Fibroblast of lung (primary cell): ENCODE data around the gene S1PR5. TPM values are rescaled to one million over a fixed set of nuclear protein-coding genes. Genes with fewer than 3 reads are reported as not detected.

ENCODE experiments used
- DNase-seq, 2 donors: peaks; one replicate each; pipeline versions ENCODE4 v3.0.0 to v3.0.0-alpha.2; 2010; ENCODE audit warnings: low read depth in 2 of 2
- H2AFZ ChIP-seq: 2 replicates; pipeline ENCODE4 v1.5.1; 2012; ENCODE audit warnings: low read length, control low read depth, inconsistent platforms
- H3K27ac ChIP-seq: 2 replicates; pipeline ENCODE4 v1.5.1; 2011; ENCODE audit warnings: low read length, control low read depth; ENCODE audit not compliant: insufficient read depth
- H3K27me3 ChIP-seq: 2 replicates; pipeline ENCODE4 v1.5.1; 2011; ENCODE audit warnings: mild to moderate bottlenecking, low read length; ENCODE audit not compliant: control insufficient read depth, insufficient read depth
- H3K36me3 ChIP-seq: 2 replicates; pipeline ENCODE4 v1.5.1; 2011; ENCODE audit warnings: low read length; ENCODE audit not compliant: control insufficient read depth, insufficient read depth
- H3K4me1 ChIP-seq: 2 replicates; pipeline ENCODE4 v1.5.1; 2011; ENCODE audit warnings: low read length; ENCODE audit not compliant: control insufficient read depth, insufficient read depth; ENCODE audit errors: extremely low read depth
- H3K4me2 ChIP-seq: 2 replicates; pipeline ENCODE4 v1.5.1; 2011; ENCODE audit warnings: low read length, control low read depth; ENCODE audit not compliant: insufficient read depth; ENCODE audit errors: extremely low read depth
- H3K4me3 ChIP-seq, 4 experiments: fragments of 200-600 bp in 1 of 4; sonication (generic) in 1 of 4; replicated peaks in 1 of 4; 2 replicates each; pipeline ENCODE4 v1.5.1; 2011 to 2016; ENCODE audit warnings: low read length in 4 of 4, low read depth in 3 of 4, mild to moderate bottlenecking in 3 of 4, control low read depth in 2 of 4, inconsistent platforms in 1 of 4, mixed read lengths in 1 of 4; ENCODE audit not compliant: insufficient read depth in 1 of 4; ENCODE audit errors: control extremely low read depth in 1 of 4
- H3K79me2 ChIP-seq: 2 replicates; pipeline ENCODE4 v1.5.1; 2012; ENCODE audit warnings: mild to moderate bottlenecking, low read length, inconsistent platforms; ENCODE audit not compliant: control insufficient read depth, insufficient read depth
- H3K9ac ChIP-seq: 2 replicates; pipeline ENCODE4 v1.5.1; 2011; ENCODE audit warnings: mild to moderate bottlenecking, low read length, control low read depth; ENCODE audit not compliant: insufficient read depth
- H3K9me3 ChIP-seq: 2 replicates; pipeline ENCODE4 v1.5.1; 2012; ENCODE audit warnings: low read depth, low read length; ENCODE audit not compliant: control insufficient read depth, insufficient read depth
- H4K20me1 ChIP-seq: 2 replicates; pipeline ENCODE4 v1.5.1; 2011; ENCODE audit warnings: low read length; ENCODE audit not compliant: control insufficient read depth, insufficient read depth; ENCODE audit errors: extremely low read depth
- EZH2 ChIP-seq: IDR thresholded peaks from 2 replicates; pipeline ENCODE4 v1.5.1; 2012; ENCODE audit warnings: low read length, control low read depth, mild to moderate bottlenecking; ENCODE audit errors: missing control alignments
- polyA plus RNA-seq, 2 donors: library from polyadenylated mRNA; depleted of rRNA in 1 of 2; stranded (reverse) in 1 of 2; unstranded in 1 of 2; fragments of >200 nt; gene quantifications; 2 replicates each; pipeline ENCODE4 v1.2.1, GENCODE V29; 2011 to 2012; ENCODE audit warnings: missing spikeins in 1 of 2
- total RNA-seq: library from RNA; depleted of rRNA; stranded (reverse); fragments of >200 nt; gene quantifications from 2 replicates; pipeline ENCODE4 v1.2.1, GENCODE V29; 2014
- TF ChIP-seq, protein P1 (sequence below), 2 donors: IDR thresholded peaks in 1 of 2; conservative IDR thresholded peaks in 1 of 2; 1 replicate in 1 of 2; 2 replicates in 1 of 2; pipeline ENCODE4 v1.5.1; 2011 to 2012; ENCODE audit warnings: low read length in 2 of 2, control low read depth in 1 of 2, inconsistent platforms in 1 of 2, low read depth in 1 of 2, mild to moderate bottlenecking in 1 of 2

S1PR5 gene
- total and polyA plus RNA-seq, 2 donors (not counting 1 experiment from before 2014, with no cell fraction given) = 0.19 TPM; not detected in 1

DNA sequence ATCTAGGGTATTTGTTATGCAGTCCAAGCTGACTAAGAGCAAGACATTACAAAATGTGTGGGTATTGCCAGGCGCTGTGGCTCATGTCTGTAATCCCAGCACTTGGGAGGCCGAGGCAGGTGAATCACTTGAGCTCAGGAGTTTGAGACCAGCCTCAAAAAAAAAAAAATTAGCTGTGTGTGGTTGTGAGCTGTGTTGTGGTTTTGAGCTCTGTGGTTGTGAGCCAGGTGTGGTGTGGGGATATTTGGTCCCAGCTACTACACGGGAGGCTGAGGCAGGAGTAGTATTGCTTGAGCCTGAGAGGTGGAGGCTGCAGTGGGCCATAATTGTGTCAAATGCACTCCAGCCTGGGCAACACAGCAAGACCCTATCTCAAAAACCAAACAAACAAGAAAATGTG is 8.5 kb downstream of the S1PR5 start:
- DNase-seq = no peak
- no peak overlapping the region for H3K9ac ChIP-seq
- TF ChIP-seq EZH2 = no peak
- TF ChIP-seq, protein P1, sequence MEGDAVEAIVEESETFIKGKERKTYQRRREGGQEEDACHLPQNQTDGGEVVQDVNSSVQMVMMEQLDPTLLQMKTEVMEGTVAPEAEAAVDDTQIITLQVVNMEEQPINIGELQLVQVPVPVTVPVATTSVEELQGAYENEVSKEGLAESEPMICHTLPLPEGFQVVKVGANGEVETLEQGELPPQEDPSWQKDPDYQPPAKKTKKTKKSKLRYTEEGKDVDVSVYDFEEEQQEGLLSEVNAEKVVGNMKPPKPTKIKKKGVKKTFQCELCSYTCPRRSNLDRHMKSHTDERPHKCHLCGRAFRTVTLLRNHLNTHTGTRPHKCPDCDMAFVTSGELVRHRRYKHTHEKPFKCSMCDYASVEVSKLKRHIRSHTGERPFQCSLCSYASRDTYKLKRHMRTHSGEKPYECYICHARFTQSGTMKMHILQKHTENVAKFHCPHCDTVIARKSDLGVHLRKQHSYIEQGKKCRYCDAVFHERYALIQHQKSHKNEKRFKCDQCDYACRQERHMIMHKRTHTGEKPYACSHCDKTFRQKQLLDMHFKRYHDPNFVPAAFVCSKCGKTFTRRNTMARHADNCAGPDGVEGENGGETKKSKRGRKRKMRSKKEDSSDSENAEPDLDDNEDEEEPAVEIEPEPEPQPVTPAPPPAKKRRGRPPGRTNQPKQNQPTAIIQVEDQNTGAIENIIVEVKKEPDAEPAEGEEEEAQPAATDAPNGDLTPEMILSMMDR (conservative IDR thresholded peaks at IDR 0.05 in 1 of 2, IDR thresholded peaks at IDR 0.05 in 1 of 2; ENCODE audit: low read depth in 1 of 2, low read length in 2 of 2) = no peak

GRCh38 chr19:10508036-10508435 is 9.2 kb downstream of the S1PR5 start:
- H3K4me2 ChIP-seq = no peak overlapping the region
- H2AFZ ChIP-seq = no peak overlapping the region
- no peak for TF ChIP-seq EZH2
- TF ChIP-seq, protein P1 (conservative IDR thresholded peaks at IDR 0.05 in 1 of 2, IDR thresholded peaks at IDR 0.05 in 1 of 2; ENCODE audit: low read depth in 1 of 2, low read length in 2 of 2) = no peak
- no peak overlapping the region for H3K27ac ChIP-seq
- H4K20me1 ChIP-seq = no peaks in the 10 kb centered on the region
- H3K4me1 ChIP-seq = no peaks in the 10 kb centered on the region
- no peak for DNase-seq
- peaks cover 3% of the 10 kb centered on the region for H3K27me3 ChIP-seq
- no peaks in the 10 kb centered on the region for H3K9me3 ChIP-seq
- H3K9ac ChIP-seq = no peak overlapping the region
- no peak overlapping the region for H3K4me3 ChIP-seq
- no peaks in the 10 kb centered on the region for H3K79me2 ChIP-seq
- H3K36me3 ChIP-seq = no peaks in the 10 kb centered on the region

More for the DNA sequence above, 8.5 kb downstream of the S1PR5 start:
- Histone ChIP-seq H3K27ac (no peak overlapping the region), H3K9me3 (no peaks in the 10 kb centered on the region), H3K4me3 (no peak overlapping the region), H3K27me3 (peaks cover 8% of the 10 kb centered on the region), H3K4me2 (no peak overlapping the region), H3K36me3 (no peaks in the 10 kb centered on the region), H4K20me1 (no peaks in the 10 kb centered on the region), H2AFZ (no peak overlapping the region), H3K4me1 (no peaks in the 10 kb centered on the region), H3K79me2 (no peaks in the 10 kb centered on the region)

DNA sequence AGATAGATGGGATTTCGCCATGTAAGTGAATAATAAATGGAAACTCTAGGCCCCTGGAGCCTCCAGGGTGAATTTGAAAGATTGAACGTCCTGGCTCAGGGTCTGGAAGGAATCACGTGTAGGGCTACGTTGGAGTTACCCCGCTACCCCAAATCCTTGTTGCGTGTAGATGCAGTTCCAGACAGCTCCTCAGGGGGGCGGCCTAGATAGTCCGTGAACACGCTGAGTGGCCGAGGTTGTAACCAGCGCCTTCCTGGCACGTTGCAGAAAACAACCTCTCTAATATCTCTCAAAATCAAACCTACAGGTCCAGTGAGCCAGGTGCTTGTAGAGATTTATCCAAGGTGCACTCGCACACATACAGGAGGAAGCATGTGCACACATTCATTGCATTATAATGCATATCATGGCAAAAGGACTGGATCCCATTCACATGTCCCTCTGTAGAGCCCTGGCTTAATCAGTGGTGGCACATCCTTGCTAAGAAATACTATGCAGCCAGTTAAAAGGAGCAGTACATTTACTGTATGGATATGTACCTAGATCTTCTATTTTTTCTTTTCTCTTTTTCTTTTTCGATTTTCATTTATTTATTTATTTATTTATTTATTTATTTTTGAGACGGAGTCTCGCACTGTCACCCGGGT is 11.5 kb downstream of the S1PR5 start:
- no peaks in the 10 kb centered on the region for H3K9me3 ChIP-seq

More for the DNA sequence above, 11.5 kb downstream of the S1PR5 start:
- H3K36me3 ChIP-seq = no peaks in the 10 kb centered on the region
- H3K9ac ChIP-seq = no peak overlapping the region
- H3K79me2 ChIP-seq = peaks cover 15% of the 10 kb centered on the region
- no peaks in the 10 kb centered on the region for H3K27me3 ChIP-seq
- peaks cover 2% of the 10 kb centered on the region for H3K4me1 ChIP-seq
- DNase-seq = peak; percentile 35 to 64
- no peak overlapping the region for H3K27ac ChIP-seq
- no peak overlapping the region for H3K4me3 ChIP-seq
- H3K4me2 ChIP-seq = no peak overlapping the region
- no peak for TF ChIP-seq EZH2
- TF ChIP-seq, protein P1 (conservative IDR thresholded peaks at IDR 0.05 in 1 of 2, IDR thresholded peaks at IDR 0.05 in 1 of 2; ENCODE audit: low read depth in 1 of 2, low read length in 2 of 2) = peak; percentile 79 to 84
- H4K20me1 ChIP-seq = no peaks in the 10 kb centered on the region
- no peak overlapping the region for H2AFZ ChIP-seq
